ENCODE data around the gene HOXA7.

The HOXA7 gene

GRCh38 chr7:27171637-27172314 lies 15.3 kb upstream of the HOXA7 start:
- H3K4me3 ChIP-seq (ENCODE audit: low read depth, low read length) = no peak overlapping the region
- DNase-seq (ENCODE audit: low read depth) = no peak
- TF ChIP-seq, protein P1, sequence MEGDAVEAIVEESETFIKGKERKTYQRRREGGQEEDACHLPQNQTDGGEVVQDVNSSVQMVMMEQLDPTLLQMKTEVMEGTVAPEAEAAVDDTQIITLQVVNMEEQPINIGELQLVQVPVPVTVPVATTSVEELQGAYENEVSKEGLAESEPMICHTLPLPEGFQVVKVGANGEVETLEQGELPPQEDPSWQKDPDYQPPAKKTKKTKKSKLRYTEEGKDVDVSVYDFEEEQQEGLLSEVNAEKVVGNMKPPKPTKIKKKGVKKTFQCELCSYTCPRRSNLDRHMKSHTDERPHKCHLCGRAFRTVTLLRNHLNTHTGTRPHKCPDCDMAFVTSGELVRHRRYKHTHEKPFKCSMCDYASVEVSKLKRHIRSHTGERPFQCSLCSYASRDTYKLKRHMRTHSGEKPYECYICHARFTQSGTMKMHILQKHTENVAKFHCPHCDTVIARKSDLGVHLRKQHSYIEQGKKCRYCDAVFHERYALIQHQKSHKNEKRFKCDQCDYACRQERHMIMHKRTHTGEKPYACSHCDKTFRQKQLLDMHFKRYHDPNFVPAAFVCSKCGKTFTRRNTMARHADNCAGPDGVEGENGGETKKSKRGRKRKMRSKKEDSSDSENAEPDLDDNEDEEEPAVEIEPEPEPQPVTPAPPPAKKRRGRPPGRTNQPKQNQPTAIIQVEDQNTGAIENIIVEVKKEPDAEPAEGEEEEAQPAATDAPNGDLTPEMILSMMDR (conservative IDR thresholded peaks at IDR 0.05; ENCODE audit: low read depth, low read length) = no peak

- no peak for DNase-seq (ENCODE audit: low read depth)
- H3K4me3 ChIP-seq (ENCODE audit: low read depth, low read length) = no peak overlapping the region
- TF ChIP-seq, protein P1 (conservative IDR thresholded peaks at IDR 0.05; ENCODE audit: low read depth, low read length) = no peak
Observed at GRCh38 chr7:27171325-27171636, 14.8 kb upstream of the HOXA7 start.

DNA sequence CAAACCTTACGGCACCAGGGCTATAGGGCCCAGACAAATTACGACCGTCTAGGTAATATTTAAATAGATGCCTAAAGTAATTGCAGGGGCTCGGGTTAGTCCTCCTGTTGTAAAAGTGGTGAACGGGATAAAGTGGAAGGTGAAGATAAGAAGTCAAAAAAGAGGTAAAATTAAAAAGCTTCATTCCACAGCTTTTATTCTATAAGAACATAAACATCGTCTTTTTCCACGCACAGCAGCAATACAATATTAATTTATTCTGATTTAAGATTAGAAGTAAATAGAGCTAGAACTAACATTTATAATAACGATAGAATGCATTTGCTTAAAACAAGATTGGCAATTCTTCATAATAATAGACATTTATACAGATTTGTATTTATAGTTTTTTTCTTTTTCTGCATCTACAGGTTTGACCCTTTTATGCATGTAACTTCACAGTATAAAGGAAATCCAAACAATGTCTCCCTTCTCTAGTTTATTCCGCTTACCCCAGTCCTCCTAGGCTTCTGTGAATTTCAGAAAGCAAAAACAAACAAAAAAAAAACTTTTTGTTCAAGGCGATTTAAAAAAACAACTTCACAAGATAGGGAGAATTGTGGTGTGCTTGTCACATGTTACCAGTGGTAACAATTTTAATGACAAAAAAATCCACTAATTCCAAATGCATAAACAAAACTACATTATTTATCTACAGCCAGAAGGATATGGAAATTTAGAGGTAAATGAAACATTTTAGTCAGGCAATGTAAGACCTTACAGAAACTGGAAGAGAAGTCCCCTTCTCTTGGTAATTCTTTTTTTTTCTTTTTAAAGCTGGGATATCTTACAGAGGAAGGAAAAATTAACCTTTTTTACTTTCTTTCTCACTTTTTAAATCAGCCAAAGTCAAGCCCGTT lies 14.2 kb upstream of the HOXA7 start:
- TF ChIP-seq, protein P1 (conservative IDR thresholded peaks at IDR 0.05; ENCODE audit: low read depth, low read length) = no peak
- H3K4me3 ChIP-seq (ENCODE audit: low read depth, low read length) = no peak overlapping the region

GRCh38 chr7:27169658-27170425 lies 13.4 kb upstream of the HOXA7 start:
- no peak overlapping the region for H3K4me3 ChIP-seq (ENCODE audit: low read depth, low read length)
- DNase-seq (ENCODE audit: low read depth) = no peak
- TF ChIP-seq, protein P1 (conservative IDR thresholded peaks at IDR 0.05; ENCODE audit: low read depth, low read length) = no peak

More for the DNA sequence above, 14.2 kb upstream of the HOXA7 start:
- DNase-seq (ENCODE audit: low read depth) = no peak

DNA sequence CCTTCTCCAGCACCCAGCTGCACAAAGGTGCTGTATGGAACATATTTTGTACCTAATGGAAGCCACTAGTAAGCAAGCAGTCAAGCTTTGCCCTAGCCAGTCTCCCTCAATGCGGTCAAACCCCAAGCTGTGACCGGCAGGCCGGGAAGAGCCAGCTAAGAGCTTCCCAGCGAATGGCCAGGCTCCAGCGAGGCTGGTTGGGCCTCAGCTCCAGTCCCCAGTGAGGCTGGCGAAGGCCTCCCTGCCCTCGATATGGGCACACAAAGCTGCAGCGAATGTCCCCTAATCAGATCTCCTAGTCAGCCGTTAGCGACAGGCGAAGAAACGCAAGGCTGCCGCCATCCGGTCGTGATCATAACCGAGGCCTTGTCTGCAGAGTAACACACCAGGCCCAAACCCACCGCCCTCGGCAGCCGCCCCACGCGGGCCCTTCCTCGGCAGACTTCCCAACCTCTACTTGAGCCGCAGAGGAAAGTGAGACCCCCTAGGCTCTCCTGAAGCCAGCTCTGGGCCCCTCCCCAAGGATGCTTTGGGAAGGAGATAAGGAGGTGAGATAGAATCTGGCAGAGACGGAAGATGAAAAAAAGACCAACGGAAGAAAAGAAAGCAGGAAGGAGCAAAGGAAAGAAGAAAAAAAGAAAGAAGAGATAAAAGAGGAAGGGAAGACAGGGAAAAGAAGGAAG lies 11.9 kb upstream of the HOXA7 start:
- TF ChIP-seq, protein P1 (conservative IDR thresholded peaks at IDR 0.05; ENCODE audit: low read depth, low read length) = no peak
- no peak overlapping the region for H3K4me3 ChIP-seq (ENCODE audit: low read depth, low read length)
- DNase-seq (ENCODE audit: low read depth) = no peak

- no peak for DNase-seq (ENCODE audit: low read depth)
- TF ChIP-seq, protein P1 (conservative IDR thresholded peaks at IDR 0.05; ENCODE audit: low read depth, low read length) = no peak
- H3K4me3 ChIP-seq (ENCODE audit: low read depth, low read length) = no peak overlapping the region
Observed at GRCh38 chr7:27167916-27168264, 11.4 kb upstream of the HOXA7 start.

All from choroid plexus epithelial cell (primary cell).